ENCODE results near the gene RRP1B.

DNA sequence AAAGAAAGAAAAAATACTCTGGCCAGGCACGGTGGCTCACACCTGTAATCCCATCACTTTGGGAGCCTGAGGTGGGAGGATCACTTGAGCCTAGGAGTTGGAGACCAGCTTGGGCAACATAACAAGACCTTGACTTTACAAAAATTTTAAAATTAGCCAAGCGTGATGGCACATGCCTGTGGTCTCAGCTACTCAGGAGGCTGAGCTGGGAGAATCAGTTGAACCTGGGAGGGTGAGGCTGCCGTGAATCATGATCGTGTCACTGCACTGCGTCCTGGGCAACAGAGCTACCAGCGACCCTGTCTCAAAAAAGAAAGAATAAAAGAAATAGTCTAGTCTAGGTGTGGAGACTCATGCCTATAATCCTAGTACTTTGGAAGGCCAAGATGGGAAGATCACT, 22.3 kb downstream of the RRP1B start:
- TF ChIP-seq, protein P1, sequence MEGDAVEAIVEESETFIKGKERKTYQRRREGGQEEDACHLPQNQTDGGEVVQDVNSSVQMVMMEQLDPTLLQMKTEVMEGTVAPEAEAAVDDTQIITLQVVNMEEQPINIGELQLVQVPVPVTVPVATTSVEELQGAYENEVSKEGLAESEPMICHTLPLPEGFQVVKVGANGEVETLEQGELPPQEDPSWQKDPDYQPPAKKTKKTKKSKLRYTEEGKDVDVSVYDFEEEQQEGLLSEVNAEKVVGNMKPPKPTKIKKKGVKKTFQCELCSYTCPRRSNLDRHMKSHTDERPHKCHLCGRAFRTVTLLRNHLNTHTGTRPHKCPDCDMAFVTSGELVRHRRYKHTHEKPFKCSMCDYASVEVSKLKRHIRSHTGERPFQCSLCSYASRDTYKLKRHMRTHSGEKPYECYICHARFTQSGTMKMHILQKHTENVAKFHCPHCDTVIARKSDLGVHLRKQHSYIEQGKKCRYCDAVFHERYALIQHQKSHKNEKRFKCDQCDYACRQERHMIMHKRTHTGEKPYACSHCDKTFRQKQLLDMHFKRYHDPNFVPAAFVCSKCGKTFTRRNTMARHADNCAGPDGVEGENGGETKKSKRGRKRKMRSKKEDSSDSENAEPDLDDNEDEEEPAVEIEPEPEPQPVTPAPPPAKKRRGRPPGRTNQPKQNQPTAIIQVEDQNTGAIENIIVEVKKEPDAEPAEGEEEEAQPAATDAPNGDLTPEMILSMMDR (IDR thresholded peaks at IDR 0.05; ENCODE audit: borderline replicate concordance, extremely low read depth, low read length, poor library complexity, severe bottlenecking) = no peak
- TF ChIP-seq EZH2 (IDR thresholded peaks at IDR 0.05; ENCODE audit: borderline replicate concordance, low read depth, low read length, severe bottlenecking) = no peak
